T-helper 17 cell (primary cell): Measurements from ENCODE around the gene B4GALT1. TPM values are rescaled to one million over a fixed set of nuclear protein-coding genes. Genes with fewer than 3 reads are reported as not detected.

Experiments
- ATAC-seq: fragments of 150-1000 bp; cut with Tn5 transposase; 2 replicates; pipeline ENCODE4 v1.10.0; 2021; ENCODE audit warnings: mild to moderate bottlenecking, moderate library complexity
- DNase-seq, 3 donors: peaks; one replicate each; pipeline versions ENCODE4 v3.0.0 to v3.0.0-alpha.2; 2020 to 2021
- H3K9me3 ChIP-seq: one replicate; pipeline ENCODE4 v1.7.0; 2013; ENCODE audit warnings: low read length, mild to moderate bottlenecking; ENCODE audit not compliant: control insufficient read depth, poor library complexity, severe bottlenecking
- H3K27ac Mint-ChIP-seq: one replicate; pipeline ENCODE4 v1.8.0; 2022; ENCODE audit warnings: mild to moderate bottlenecking, moderate library complexity, mixed read lengths
- H3K27me3 Mint-ChIP-seq: one replicate; pipeline ENCODE4 v1.8.0; 2022; ENCODE audit warnings: mixed read lengths
- H3K36me3 Mint-ChIP-seq: one replicate; pipeline ENCODE4 v1.8.0; 2022; ENCODE audit warnings: low read depth, mixed read lengths
- H3K4me1 Mint-ChIP-seq: one replicate; pipeline ENCODE4 v1.8.0; 2022; ENCODE audit warnings: mild to moderate bottlenecking, mixed read lengths
- H3K4me3 Mint-ChIP-seq: one replicate; pipeline ENCODE4 v1.8.0; 2022; ENCODE audit warnings: mild to moderate bottlenecking, moderate library complexity, mixed read lengths
- total RNA-seq, 4 donors: library from RNA in 2 of 4; stranded (reverse) in 2 of 4; gene quantifications; one replicate each; pipeline ENCODE4 v1.2.3 and lab custom pipeline; 2022 to 2026

B4GALT1 gene
- total RNA-seq: 100 to 1,000 TPM; 106 to 126 TPM
- total RNA-seq (lab: John Stamatoyannopoulos, UW): 21.1 to 113 reads per million in 2 donors

GRCh38 chr9:33167084-33167971, at the start of gene B4GALT1:
Gene B4GALT1, minus strand, starts transcription at chr9:33167336. Its CDS starts 167 bp downstream, at chr9:33167169.
- Mint-ChIP-seq H3K4me3 (peak within 1 kb of the TSS; percentile 98), H3K27ac (peak within 1 kb of the TSS; percentile 99), H3K4me1 (peaks cover 54% of the 10 kb centered on the region), H3K27me3 (no peaks in the 10 kb centered on the region), H3K36me3 (peaks cover 2% of the 10 kb centered on the region)
- ATAC-seq: peak; percentile 79
- peak; percentile 93 to 99 (median 98) for DNase-seq
- no peaks in the 10 kb centered on the region for H3K9me3 ChIP-seq

- Mint-ChIP-seq H3K4me3 (no peak overlapping the region), H3K36me3 (no peaks in the 10 kb centered on the region), H3K27me3 (peaks cover 8% of the 10 kb centered on the region), H3K4me1 (peaks cover 3% of the 10 kb centered on the region), H3K27ac (no peak overlapping the region)
- H3K9me3 ChIP-seq: no peaks in the 10 kb centered on the region
- ATAC-seq (no peak), DNase-seq (no peak)
Observed at GRCh38 chr9:33211695-33212393, 44.7 kb upstream of the B4GALT1 start.

- Mint-ChIP-seq H3K27me3 (peaks cover 11% of the 10 kb centered on the region), H3K4me1 (peaks cover 3% of the 10 kb centered on the region), H3K4me3 (no peak overlapping the region)
Observed at GRCh38 chr9:33210006-33210715, 43.0 kb upstream of the B4GALT1 start.

GRCh38 chr9:33209394-33209793, 42.3 kb upstream of the B4GALT1 start:
- Mint-ChIP-seq H3K36me3 (no peaks in the 10 kb centered on the region), H3K4me3 (no peak overlapping the region), H3K4me1 (peaks cover under 1% of the 10 kb centered on the region), H3K27ac (no peak overlapping the region), H3K27me3 (peaks cover 18% of the 10 kb centered on the region)
- H3K9me3 ChIP-seq: no peaks in the 10 kb centered on the region
- DNase-seq: no peak
- ATAC-seq: no peak

More at GRCh38 chr9:33210006-33210715, 43.0 kb upstream of the B4GALT1 start:
- ATAC-seq (no peak), DNase-seq (no peak)
- Mint-ChIP-seq H3K27ac (no peak overlapping the region), H3K36me3 (no peaks in the 10 kb centered on the region)
- no peaks in the 10 kb centered on the region for H3K9me3 ChIP-seq

- Mint-ChIP-seq H3K4me1 (peaks cover 13% of the 10 kb centered on the region), H3K27me3 (peaks cover 24% of the 10 kb centered on the region), H3K36me3 (no peaks in the 10 kb centered on the region), H3K4me3 (peak overlapping the region; percentile 67), H3K27ac (peak overlapping the region; percentile 70)
- no peaks in the 10 kb centered on the region for H3K9me3 ChIP-seq
- ATAC-seq (peak; percentile 96), DNase-seq (peak in 1 of 3 donors; percentile 14)
Observed at GRCh38 chr9:33202552-33203201, 35.5 kb upstream of the B4GALT1 start.

GRCh38 chr9:33202018-33202417, 34.9 kb upstream of the B4GALT1 start:
- ATAC-seq (peak; percentile 14), DNase-seq (no peak)
- Mint-ChIP-seq H3K4me3 (no peak overlapping the region), H3K4me1 (peaks cover 13% of the 10 kb centered on the region), H3K36me3 (no peaks in the 10 kb centered on the region), H3K27ac (peak overlapping the region; percentile 70), H3K27me3 (peaks cover 22% of the 10 kb centered on the region)
- H3K9me3 ChIP-seq: no peaks in the 10 kb centered on the region

- DNase-seq (no peak), ATAC-seq (no peak)
- no peaks in the 10 kb centered on the region for H3K9me3 ChIP-seq
- peaks cover 13% of the 10 kb centered on the region for H3K4me1 Mint-ChIP-seq
- peaks cover 5% of the 10 kb centered on the region for H3K27me3 Mint-ChIP-seq
- no peak overlapping the region for H3K27ac Mint-ChIP-seq
- no peaks in the 10 kb centered on the region for H3K36me3 Mint-ChIP-seq
- H3K4me3 Mint-ChIP-seq: no peak overlapping the region
Observed at GRCh38 chr9:33198165-33198564, 31.0 kb upstream of the B4GALT1 start.

GRCh38 chr9:33197279-33198152, 30.4 kb upstream of the B4GALT1 start:
- H3K9me3 ChIP-seq: no peaks in the 10 kb centered on the region
- Mint-ChIP-seq H3K4me3 (no peak overlapping the region), H3K4me1 (peaks cover 8% of the 10 kb centered on the region), H3K36me3 (no peaks in the 10 kb centered on the region), H3K27me3 (no peaks in the 10 kb centered on the region), H3K27ac (no peak overlapping the region)
- no peak for DNase-seq
- no peak for ATAC-seq

- H3K9me3 ChIP-seq: no peaks in the 10 kb centered on the region
- H3K4me1 Mint-ChIP-seq: peaks cover 5% of the 10 kb centered on the region
- no peaks in the 10 kb centered on the region for H3K36me3 Mint-ChIP-seq
- DNase-seq (no peak), ATAC-seq (no peak)
- no peaks in the 10 kb centered on the region for H3K27me3 Mint-ChIP-seq
- no peak overlapping the region for H3K4me3 Mint-ChIP-seq
- no peak overlapping the region for H3K27ac Mint-ChIP-seq
Observed at GRCh38 chr9:33196736-33197135, 29.6 kb upstream of the B4GALT1 start.

- Mint-ChIP-seq H3K36me3 (no peaks in the 10 kb centered on the region), H3K27me3 (peaks cover 3% of the 10 kb centered on the region), H3K27ac (no peak overlapping the region), H3K4me1 (peaks cover 5% of the 10 kb centered on the region), H3K4me3 (no peak overlapping the region)
- H3K9me3 ChIP-seq: no peaks in the 10 kb centered on the region
- DNase-seq (no peak), ATAC-seq (no peak)
Observed at GRCh38 chr9:33193818-33194217, 26.7 kb upstream of the B4GALT1 start.

- H3K9me3 ChIP-seq: no peaks in the 10 kb centered on the region
- ATAC-seq (no peak), DNase-seq (no peak)
- Mint-ChIP-seq H3K27me3 (peaks cover 14% of the 10 kb centered on the region), H3K27ac (no peak overlapping the region), H3K36me3 (no peaks in the 10 kb centered on the region), H3K4me3 (no peak overlapping the region), H3K4me1 (peaks cover 2% of the 10 kb centered on the region)
Observed at GRCh38 chr9:33192493-33193255, 25.5 kb upstream of the B4GALT1 start.
